Skeletal muscle satellite cell (primary cell): Measurements from ENCODE around the gene TRIM31.

Experiments
- H3K27me3 ChIP-seq: 2 replicates; pipeline ENCODE4 v1.7.0; 2013; ENCODE audit warnings: low read length; ENCODE audit not compliant: control insufficient read depth, insufficient read depth
- H3K36me3 ChIP-seq: 2 replicates; pipeline ENCODE4 v1.7.0; 2013; ENCODE audit warnings: mild to moderate bottlenecking, control low read depth, low read length; ENCODE audit not compliant: insufficient read depth
- H3K4me1 ChIP-seq: 2 replicates; pipeline ENCODE4 v1.7.0; 2013; ENCODE audit warnings: low read length; ENCODE audit not compliant: control insufficient read depth, insufficient read depth
- H3K4me2 ChIP-seq: 2 replicates; pipeline ENCODE4 v1.7.0; 2013; ENCODE audit warnings: mild to moderate bottlenecking, low read length
- H3K4me3 ChIP-seq: 2 replicates; pipeline ENCODE4 v1.7.0; 2013; ENCODE audit warnings: low read length
- H3K9ac ChIP-seq: 2 replicates; pipeline ENCODE4 v1.7.0; 2013; ENCODE audit warnings: mild to moderate bottlenecking, low read depth, low read length, moderate library complexity
- H3K9me3 ChIP-seq: replicated peaks from 2 replicates; pipeline ENCODE4 v1.7.0; 2013; ENCODE audit warnings: mild to moderate bottlenecking, control low read depth, low read length

TRIM31 gene

GRCh38 chr6:30092852-30093543 is 19.9 kb downstream of the TRIM31 start:
- Histone ChIP-seq H3K9me3 (no peaks in the 10 kb centered on the region), H3K9ac (no peak overlapping the region), H3K4me3 (no peak overlapping the region), H3K36me3 (no peaks in the 10 kb centered on the region), H3K27me3 (peaks cover 57% of the 10 kb centered on the region), H3K4me1 (peaks cover 20% of the 10 kb centered on the region), H3K4me2 (no peak overlapping the region)

GRCh38 chr6:30091577-30092381 is 21.1 kb downstream of the TRIM31 start:
- peaks cover 20% of the 10 kb centered on the region for H3K4me1 ChIP-seq
- H3K4me2 ChIP-seq = peak overlapping the region; percentile 47
- H3K27me3 ChIP-seq = peaks cover 49% of the 10 kb centered on the region
- no peaks in the 10 kb centered on the region for H3K9me3 ChIP-seq
- H3K36me3 ChIP-seq = no peaks in the 10 kb centered on the region
- H3K4me3 ChIP-seq = no peak overlapping the region
- no peak overlapping the region for H3K9ac ChIP-seq

GRCh38 chr6:30087876-30088275 is 25.0 kb downstream of the TRIM31 start:
- Histone ChIP-seq H3K9me3 (no peaks in the 10 kb centered on the region), H3K36me3 (no peaks in the 10 kb centered on the region), H3K4me1 (peaks cover 13% of the 10 kb centered on the region), H3K9ac (no peak overlapping the region), H3K4me2 (no peak overlapping the region), H3K27me3 (peaks cover 16% of the 10 kb centered on the region), H3K4me3 (no peak overlapping the region)

DNA sequence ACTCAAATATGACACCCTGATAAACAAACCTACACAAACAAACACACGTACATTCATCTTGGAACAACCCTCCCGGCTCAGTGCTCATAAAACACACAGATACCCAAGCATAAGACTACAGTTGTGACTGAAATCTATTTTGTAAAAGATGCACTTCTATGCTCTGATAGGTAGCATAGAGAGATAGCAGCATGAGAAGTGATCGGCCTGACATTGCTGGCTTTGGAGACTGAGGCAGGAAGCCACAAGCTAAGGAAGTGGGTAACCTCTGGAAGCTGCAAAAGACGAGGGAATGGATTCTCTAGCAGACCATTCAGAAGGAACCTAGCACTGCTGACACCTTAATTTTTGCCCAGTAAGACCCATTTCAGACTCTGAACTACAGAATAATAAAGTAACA is 35.7 kb downstream of the TRIM31 start:
- Histone ChIP-seq H3K9ac (no peak overlapping the region), H3K4me2 (no peak overlapping the region), H3K27me3 (peaks cover 80% of the 10 kb centered on the region), H3K9me3 (no peaks in the 10 kb centered on the region), H3K4me1 (peaks cover 10% of the 10 kb centered on the region), H3K4me3 (no peak overlapping the region), H3K36me3 (no peaks in the 10 kb centered on the region)

GRCh38 chr6:30075790-30076732 is 36.8 kb downstream of the TRIM31 start:
- Histone ChIP-seq H3K27me3 (peaks cover 89% of the 10 kb centered on the region), H3K9me3 (no peaks in the 10 kb centered on the region), H3K4me1 (peaks cover 10% of the 10 kb centered on the region), H3K4me3 (no peak overlapping the region), H3K9ac (no peak overlapping the region), H3K4me2 (no peak overlapping the region), H3K36me3 (no peaks in the 10 kb centered on the region)

GRCh38 chr6:30075094-30075789 is 37.6 kb downstream of the TRIM31 start, which contains the start of gene RNF39:
RNF39 (minus strand) TSS chr6:30075769; CDS start chr6:30075585, 184 bp downstream.
- Histone ChIP-seq H3K4me2 (peak within 1 kb of the TSS; percentile 56), H3K9ac (no peak within 1 kb of the TSS), H3K36me3 (peaks cover 2% of the 10 kb centered on the region), H3K4me1 (peaks cover 10% of the 10 kb centered on the region), H3K27me3 (peaks cover 89% of the 10 kb centered on the region), H3K9me3 (no peaks in the 10 kb centered on the region), H3K4me3 (no peak within 1 kb of the TSS)

- peaks cover 82% of the 10 kb centered on the region for H3K27me3 ChIP-seq
- H3K4me2 ChIP-seq = peak overlapping the region; percentile 56
- H3K4me3 ChIP-seq = no peak overlapping the region
- peaks cover 10% of the 10 kb centered on the region for H3K4me1 ChIP-seq
- no peaks in the 10 kb centered on the region for H3K9me3 ChIP-seq
- H3K36me3 ChIP-seq = peaks cover 10% of the 10 kb centered on the region
- H3K9ac ChIP-seq = no peak overlapping the region
These were observed 38.4 kb downstream of the TRIM31 start for GRCh38 chr6:30074331-30075093.

DNA sequence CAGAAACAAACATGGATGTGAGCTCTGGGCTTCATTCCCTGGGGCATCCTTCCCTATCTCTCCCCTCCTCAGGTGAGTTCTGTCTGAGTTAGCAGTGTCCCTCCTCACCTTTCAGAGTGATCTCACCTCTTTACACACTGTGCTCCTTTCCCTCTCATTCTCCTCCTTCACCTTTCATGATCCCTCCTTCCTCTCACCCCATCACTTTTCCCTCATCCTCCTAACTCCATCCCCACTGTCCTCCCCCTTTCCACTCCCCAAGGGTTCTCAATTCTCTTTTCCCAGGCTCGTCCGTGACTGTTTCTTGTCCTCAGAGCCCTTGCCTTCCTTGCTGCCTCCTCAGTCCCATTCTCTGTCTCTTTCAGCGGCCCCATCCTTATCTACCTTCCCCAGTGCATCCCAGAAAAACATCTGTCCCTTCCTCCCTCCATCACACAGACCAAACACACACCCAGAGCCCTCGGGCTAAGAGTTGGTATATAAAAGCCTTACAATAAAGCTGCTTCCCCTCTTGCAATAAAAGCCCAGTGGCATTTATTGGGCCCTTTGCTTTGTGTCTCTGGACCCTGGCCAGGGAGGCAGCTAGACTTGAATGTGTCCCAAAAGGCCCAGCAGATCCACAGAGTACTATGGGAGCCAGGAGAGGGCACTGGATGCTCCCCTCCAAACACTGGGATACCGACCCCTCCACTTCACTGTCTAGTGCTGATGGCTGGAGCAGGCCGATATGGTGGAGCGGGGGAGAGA is 39.2 kb downstream of the TRIM31 start:
- Histone ChIP-seq H3K9me3 (no peaks in the 10 kb centered on the region), H3K4me3 (no peak overlapping the region), H3K4me1 (peaks cover 10% of the 10 kb centered on the region), H3K36me3 (peaks cover 14% of the 10 kb centered on the region), H3K27me3 (peaks cover 74% of the 10 kb centered on the region), H3K9ac (no peak overlapping the region), H3K4me2 (no peak overlapping the region)

DNA sequence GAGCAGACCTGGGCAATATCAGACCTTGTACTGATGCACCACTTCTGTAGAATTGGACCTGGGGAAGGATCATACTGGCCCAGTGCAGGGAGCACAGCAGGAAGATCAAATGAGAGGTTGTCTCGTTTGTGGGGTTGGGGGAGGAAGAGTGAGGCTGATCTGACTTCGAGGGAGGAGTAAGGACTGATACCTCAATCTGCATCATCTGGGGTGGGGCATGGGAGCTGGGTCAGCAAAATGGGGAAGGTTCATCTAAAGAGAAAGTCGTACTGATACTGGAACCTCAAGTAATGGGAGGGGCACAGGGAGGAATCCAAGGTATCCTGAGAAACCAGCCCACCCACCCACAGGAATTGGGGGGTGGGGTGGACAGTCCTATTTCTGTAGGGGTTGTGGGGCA is 41.0 kb downstream of the TRIM31 start:
- no peaks in the 10 kb centered on the region for H3K9me3 ChIP-seq
- no peak overlapping the region for H3K9ac ChIP-seq
- peaks cover 14% of the 10 kb centered on the region for H3K36me3 ChIP-seq
- H3K27me3 ChIP-seq = peaks cover 56% of the 10 kb centered on the region
- H3K4me3 ChIP-seq = no peak overlapping the region
- H3K4me1 ChIP-seq = peaks cover 16% of the 10 kb centered on the region
- no peak overlapping the region for H3K4me2 ChIP-seq
